CD14-positive monocyte (primary cell): ENCODE results near the gene ZNF784. TPM values are rescaled to one million over a fixed set of nuclear protein-coding genes. Genes with fewer than 3 reads are reported as not detected.

ENCODE experiments used
- DNase-seq, 3 donors: peaks; one replicate each; pipeline ENCODE4 v3.0.0-alpha.2; 2011 to 2022
- H2AFZ ChIP-seq: 2 replicates; pipeline ENCODE4 v1.6.0; 2012; ENCODE audit warnings: mild to moderate bottlenecking, low read depth, low read length, inconsistent platforms; ENCODE audit not compliant: insufficient read depth, poor library complexity, severe bottlenecking
- H3K27ac ChIP-seq, 2 donors: 1 replicate in 1 of 2; 2 replicates in 1 of 2; pipeline ENCODE4 v1.5.1; 2012 to 2013; ENCODE audit warnings: low read length in 2 of 2, control low read depth in 1 of 2, inconsistent platforms in 1 of 2, low read depth in 1 of 2, mild to moderate bottlenecking in 1 of 2
- H3K27me3 ChIP-seq, 2 donors: one replicate each; pipeline versions ENCODE4 v1.6.0 to v1.6.1; 2011 to 2013; ENCODE audit warnings: low read length in 2 of 2; ENCODE audit not compliant: control insufficient read depth in 2 of 2, insufficient read depth in 2 of 2
- H3K36me3 ChIP-seq, 2 donors: replicated peaks in 1 of 2; 1 replicate in 1 of 2; 2 replicates in 1 of 2; pipeline versions ENCODE4 v1.5.1 to v1.6.1; 2012 to 2013; ENCODE audit warnings: low read length in 2 of 2, control low read depth in 1 of 2, inconsistent platforms in 1 of 2, mild to moderate bottlenecking in 1 of 2; ENCODE audit not compliant: insufficient read depth in 2 of 2, control insufficient read depth in 1 of 2
- H3K4me1 ChIP-seq, 2 donors: 1 replicate in 1 of 2; 2 replicates in 1 of 2; pipeline versions ENCODE4 v1.5.1 to v1.6.1; 2012 to 2013; ENCODE audit warnings: low read length in 2 of 2, control low read depth in 1 of 2, inconsistent platforms in 1 of 2, mild to moderate bottlenecking in 1 of 2, moderate library complexity in 1 of 2; ENCODE audit not compliant: insufficient read depth in 2 of 2, control insufficient read depth in 1 of 2
- H3K4me2 ChIP-seq: replicated peaks from 2 replicates; pipeline ENCODE3; 2012; ENCODE audit warnings: low read length, moderate library complexity, mild to moderate bottlenecking; ENCODE audit not compliant: poor library complexity, severe bottlenecking; ENCODE audit errors: extremely low read depth
- H3K4me3 ChIP-seq, 3 experiments: fragments of 200-600 bp in 1 of 3; sonication (generic) in 1 of 3; replicated peaks in 1 of 3; 1 replicate in 2 of 3; 2 replicates in 1 of 3; pipeline ENCODE4 v1.5.1; 2011 to 2013; ENCODE audit warnings: low read length in 3 of 3, mild to moderate bottlenecking in 3 of 3, control low read depth in 2 of 3, low read depth in 2 of 3, inconsistent platforms in 1 of 3, moderate library complexity in 1 of 3
- H3K79me2 ChIP-seq: 2 replicates; pipeline ENCODE4 v1.6.0; 2012; ENCODE audit warnings: mild to moderate bottlenecking, control low read depth, inconsistent platforms, low read length, moderate library complexity; ENCODE audit not compliant: insufficient read depth
- H3K9ac ChIP-seq: 2 replicates; pipeline ENCODE4 v1.6.0; 2017; ENCODE audit warnings: low read length, mild to moderate bottlenecking; ENCODE audit not compliant: insufficient read depth, poor library complexity, severe bottlenecking
- H3K9me3 ChIP-seq, 2 donors: replicated peaks in 1 of 2; 1 replicate in 1 of 2; 2 replicates in 1 of 2; pipeline versions ENCODE4 v1.5.1 to v1.6.1; 2012 to 2013; ENCODE audit warnings: low read length in 2 of 2, control low read depth in 1 of 2; ENCODE audit not compliant: control insufficient read depth in 1 of 2, insufficient read depth in 1 of 2
- H4K20me1 ChIP-seq: 2 replicates; pipeline ENCODE4 v1.6.0; 2012; ENCODE audit warnings: mild to moderate bottlenecking, low read length, control low read depth, moderate library complexity; ENCODE audit not compliant: insufficient read depth
- H3K27ac Mint-ChIP-seq, 7 donors: one replicate each; pipeline ENCODE4 v1.8.0; 2020; ENCODE audit warnings: mild to moderate bottlenecking in 7 of 7, mixed read lengths in 7 of 7, moderate library complexity in 6 of 7, inconsistent platforms in 2 of 7
- H3K27me3 Mint-ChIP-seq, 3 donors: one replicate each; pipeline ENCODE4 v1.8.0; 2021 to 2022; ENCODE audit warnings: low read depth in 3 of 3, mild to moderate bottlenecking in 3 of 3, mixed read lengths in 3 of 3, moderate library complexity in 3 of 3, inconsistent platforms in 1 of 3
- H3K36me3 Mint-ChIP-seq, 2 donors: one replicate each; pipeline ENCODE4 v1.8.0; 2020; ENCODE audit warnings: mixed read lengths in 2 of 2, inconsistent platforms in 1 of 2, mild to moderate bottlenecking in 1 of 2
- H3K4me1 Mint-ChIP-seq: one replicate; pipeline ENCODE4 v1.8.0; 2020; ENCODE audit warnings: mild to moderate bottlenecking, mixed read lengths
- H3K4me3 Mint-ChIP-seq, 2 donors: one replicate each; pipeline ENCODE4 v1.8.0; 2020; ENCODE audit warnings: mild to moderate bottlenecking in 2 of 2, mixed read lengths in 2 of 2, moderate library complexity in 1 of 2
- H3K9me3 Mint-ChIP-seq, 7 donors: one replicate each; pipeline ENCODE4 v1.8.0; 2020 to 2022; ENCODE audit warnings: mixed read lengths in 7 of 7, mild to moderate bottlenecking in 6 of 7, moderate library complexity in 6 of 7, inconsistent platforms in 2 of 7
- CTCF ChIP-seq: fragments of 200-600 bp; IDR thresholded peaks from one replicate; pipeline ENCODE4 v1.8.0; 2022; ENCODE audit warnings: antibody characterized with exemption, mild to moderate bottlenecking
- WGBS: methylation state at CpG from one replicate; pipeline ENCODE4 v1.1.5; 2013; ENCODE audit warnings: missing lambda C conversion rate; ENCODE audit not compliant: insufficient coverage; 5-methylcytosine and 5-hydroxymethylcytosine counted together
- intact Hi-C, 2 donors: fragments of 100-400 bp; cut with micrococcal nuclease; formaldehyde crosslinking; loops; one replicate each; pipeline versions ENCODE4 v1.15.0 to v1.15.1; 2023
- polyA plus RNA-seq, 3 donors: library from polyadenylated mRNA; depleted of rRNA in 1 of 3; unstranded in 2 of 3; stranded (reverse) in 1 of 3; fragments of 300-500 nt in 2 of 3; fragments of >200 nt in 1 of 3; fragmentation: Illumina TruSeq in 2 of 3; gene quantifications; 1 replicate in 2 of 3; 2 replicates in 1 of 3; pipeline ENCODE4 v1.2.3, GENCODE V29; 2012 to 2021

The ZNF784 gene
- polyA plus RNA-seq, 3 donors: 1.5 to 5.5 (median 2.4) TPM

- Histone ChIP-seq H4K20me1 (peaks cover 16% of the 10 kb centered on the region), H2AFZ (peak within 1 kb of the TSS; percentile 82), H3K27me3 (peaks cover 0 to 5% of the 10 kb centered on the region in 2 donors), H3K4me3 (peak within 1 kb of the TSS; percentile 67 to 83 (median 71)), H3K4me1 (peaks cover 54 to 71% of the 10 kb centered on the region in 2 donors), H3K9ac (peak within 1 kb of the TSS; percentile 72), H3K79me2 (peaks cover 55% of the 10 kb centered on the region), H3K9me3 (peaks cover 0 to 3% of the 10 kb centered on the region in 2 donors), H3K4me2 (peak within 1 kb of the TSS; percentile 96), H3K36me3 (peaks cover 11 to 13% of the 10 kb centered on the region in 2 donors), H3K27ac (peak within 1 kb of the TSS; percentile 60 to 80)
- Mint-ChIP-seq H3K4me1 (peaks cover 70% of the 10 kb centered on the region), H3K9me3 (peaks cover 0 to 7% (median 3%) of the 10 kb centered on the region in 7 donors), H3K27ac (peak within 1 kb of the TSS; percentile 67 to 89 (median 78)), H3K4me3 (peak within 1 kb of the TSS; percentile 88 to 97), H3K27me3 (peaks cover 4 to 20% (median 20%) of the 10 kb centered on the region in 3 donors), H3K36me3 (peaks cover 26% of the 10 kb centered on the region in 2 donors)
- under 1% methylated on average over 72 of the region's 89 CpGs for WGBS
- no peak for TF ChIP-seq CTCF
- peak; percentile 36 to 47 (median 42) for DNase-seq
- intact Hi-C loops: loop anchor here in 1 of 2 donors (5.0 kb wide), 1 partner anchor 34 kb away; the partner anchor contains the start of gene ZNF865
Measured at GRCh38 chr19:55640577-55641425, 16.4 kb upstream of the ZNF784 start, which contains the start of gene ZNF580. Gene ZNF580, plus strand, starts transcription at chr19:55641002. Its CDS starts 1,507 bp downstream, at chr19:55642509.

- Histone ChIP-seq H3K9ac (peak overlapping the region; percentile 72), H3K36me3 (peaks cover 6 to 7% of the 10 kb centered on the region in 2 donors), H4K20me1 (peaks cover 16% of the 10 kb centered on the region), H3K4me2 (peak overlapping the region; percentile 96), H3K4me1 (peaks cover 61 to 77% of the 10 kb centered on the region in 2 donors), H3K4me3 (peak overlapping the region; percentile 23 to 83 (median 71)), H3K27ac (peak overlapping the region; percentile 52 to 80), H3K9me3 (peaks cover 0 to 3% of the 10 kb centered on the region in 2 donors), H3K79me2 (peaks cover 58% of the 10 kb centered on the region), H3K27me3 (peaks cover 0 to 5% of the 10 kb centered on the region in 2 donors), H2AFZ (peak overlapping the region; percentile 82)
- peaks cover 0 to 7% (median 3%) of the 10 kb centered on the region in 7 donors for H3K9me3 Mint-ChIP-seq
- H3K36me3 Mint-ChIP-seq: peaks cover 19% of the 10 kb centered on the region in 2 donors
- intact Hi-C loops: loop anchor here in 1 of 2 donors (5.0 kb wide), 1 partner anchor 33 kb away; the partner anchor contains the start of gene ZNF865
- peaks cover 72% of the 10 kb centered on the region for H3K4me1 Mint-ChIP-seq
- peaks cover 4 to 20% (median 20%) of the 10 kb centered on the region in 3 donors for H3K27me3 Mint-ChIP-seq
- peak overlapping the region; percentile 46 to 89 (median 71) for H3K27ac Mint-ChIP-seq
- peak overlapping the region; percentile 84 to 88 for H3K4me3 Mint-ChIP-seq
- DNase-seq: peak; percentile 54 to 76 (median 60)
- 30% methylated on average over 38 of the region's 38 CpGs for WGBS
- TF ChIP-seq CTCF: peak; percentile 67
Measured at GRCh38 chr19:55640043-55640576, 15.7 kb upstream of the ZNF784 start.
